Karpas-422 (cell line): ENCODE data around the gene CDC42EP3. TPM values are rescaled to one million over a fixed set of nuclear protein-coding genes. Genes with fewer than 3 reads are reported as not detected.

Source experiments
- DNase-seq: peaks from one replicate; pipeline ENCODE4 v3.0.0-alpha.2; 2015
- H2AFZ ChIP-seq: fragments of 200-600 bp; sonication (generic); 2 replicates; pipeline ENCODE4 v1.6.1; 2014; ENCODE audit warnings: antibody characterized with exemption, low read length, mixed read lengths
- H3K27ac ChIP-seq: fragments of 200-600 bp; sonication (generic); 2 replicates; pipeline ENCODE4 v1.5.1; 2014; ENCODE audit warnings: mild to moderate bottlenecking, low read length, moderate library complexity
- H3K27me3 ChIP-seq: fragments of 200-600 bp; sonication (generic); 2 replicates; pipeline ENCODE4 v1.6.1; 2014; ENCODE audit warnings: low read length, mixed read lengths
- H3K36me3 ChIP-seq: fragments of 200-600 bp; sonication (generic); 2 replicates; pipeline ENCODE4 v1.6.1; 2014; ENCODE audit warnings: low read length, mixed read lengths; ENCODE audit not compliant: insufficient read depth
- H3K4me1 ChIP-seq: fragments of 200-600 bp; sonication (generic); 2 replicates; pipeline ENCODE4 v1.6.1; 2014; ENCODE audit warnings: mild to moderate bottlenecking, low read length, mixed read lengths
- H3K4me2 ChIP-seq: fragments of 200-600 bp; sonication (generic); 2 replicates; pipeline ENCODE4 v1.6.1; 2014; ENCODE audit warnings: low read length, low read depth, mild to moderate bottlenecking; ENCODE audit not compliant: poor library complexity, severe bottlenecking
- H3K4me3 ChIP-seq: fragments of 200-600 bp; sonication (generic); 2 replicates; pipeline ENCODE4 v1.5.1; 2014; ENCODE audit warnings: mild to moderate bottlenecking, antibody characterized with exemption, low read length, mixed read lengths
- H3K79me2 ChIP-seq: fragments of 200-600 bp; sonication (generic); 2 replicates; pipeline ENCODE4 v1.6.1; 2014; ENCODE audit warnings: mild to moderate bottlenecking, low read length, mixed read lengths
- H3K9ac ChIP-seq: fragments of 200-600 bp; sonication (generic); 2 replicates; pipeline ENCODE4 v1.6.0; 2014; ENCODE audit warnings: low read length
- H3K9me2 ChIP-seq: fragments of 200-600 bp; sonication (generic), shearing (Covaris generic); replicated peaks from 2 replicates; pipeline ENCODE4 v1.6.0; 2014; ENCODE audit warnings: mild to moderate bottlenecking, low read length, moderate library complexity; ENCODE audit not compliant: insufficient read depth
- H3K9me3 ChIP-seq: fragments of 300-700, 200-600 bp; sonication (generic); 2 replicates; pipeline ENCODE4 v1.6.1; 2014; ENCODE audit warnings: low read length, mixed read lengths
- H4K20me1 ChIP-seq: fragments of 200-600 bp; sonication (generic); 2 replicates; pipeline ENCODE4 v1.6.1; 2014; ENCODE audit warnings: mild to moderate bottlenecking, antibody characterized with exemption, low read length, low read depth; ENCODE audit not compliant: insufficient read depth
- total RNA-seq: library from RNA; depleted of rRNA; stranded (reverse); fragments of >200 nt; shearing (Covaris generic); gene quantifications from 2 replicates; pipeline ENCODE4 v1.2.3, GENCODE V29; 2014; ENCODE audit warnings: low replicate concordance

The CDC42EP3 gene
- total RNA-seq, 1 experiment from 2014 or later, result 12.5 TPM

- Histone ChIP-seq H2AFZ (no peak overlapping the region), H3K27ac (no peak overlapping the region), H3K79me2 (no peaks in the 10 kb centered on the region), H4K20me1 (no peaks in the 10 kb centered on the region), H3K9ac (no peak overlapping the region), H3K36me3 (no peaks in the 10 kb centered on the region), H3K9me3 (no peaks in the 10 kb centered on the region), H3K9me2 (no peaks in the 10 kb centered on the region), H3K4me3 (no peak overlapping the region), H3K4me1 (peaks cover 3% of the 10 kb centered on the region; the same call in 1 of the 2 replicates), H3K4me2 (no peak overlapping the region), H3K27me3 (no peaks in the 10 kb centered on the region)
- no peak for DNase-seq
Measured at GRCh38 chr2:37614061-37614738, 57.2 kb downstream of the CDC42EP3 start.

GRCh38 chr2:37612382-37612781 is 59.1 kb downstream of the CDC42EP3 start:
- Histone ChIP-seq H3K9ac (no peak overlapping the region), H3K4me1 (peaks cover 3% of the 10 kb centered on the region; the same call in 1 of the 2 replicates), H3K36me3 (no peaks in the 10 kb centered on the region), H3K4me2 (no peak overlapping the region), H2AFZ (no peak overlapping the region), H3K79me2 (no peaks in the 10 kb centered on the region), H3K27ac (no peak overlapping the region), H3K27me3 (no peaks in the 10 kb centered on the region), H4K20me1 (no peaks in the 10 kb centered on the region), H3K9me2 (no peaks in the 10 kb centered on the region), H3K9me3 (no peaks in the 10 kb centered on the region), H3K4me3 (no peak overlapping the region)
- no peak for DNase-seq

DNA sequence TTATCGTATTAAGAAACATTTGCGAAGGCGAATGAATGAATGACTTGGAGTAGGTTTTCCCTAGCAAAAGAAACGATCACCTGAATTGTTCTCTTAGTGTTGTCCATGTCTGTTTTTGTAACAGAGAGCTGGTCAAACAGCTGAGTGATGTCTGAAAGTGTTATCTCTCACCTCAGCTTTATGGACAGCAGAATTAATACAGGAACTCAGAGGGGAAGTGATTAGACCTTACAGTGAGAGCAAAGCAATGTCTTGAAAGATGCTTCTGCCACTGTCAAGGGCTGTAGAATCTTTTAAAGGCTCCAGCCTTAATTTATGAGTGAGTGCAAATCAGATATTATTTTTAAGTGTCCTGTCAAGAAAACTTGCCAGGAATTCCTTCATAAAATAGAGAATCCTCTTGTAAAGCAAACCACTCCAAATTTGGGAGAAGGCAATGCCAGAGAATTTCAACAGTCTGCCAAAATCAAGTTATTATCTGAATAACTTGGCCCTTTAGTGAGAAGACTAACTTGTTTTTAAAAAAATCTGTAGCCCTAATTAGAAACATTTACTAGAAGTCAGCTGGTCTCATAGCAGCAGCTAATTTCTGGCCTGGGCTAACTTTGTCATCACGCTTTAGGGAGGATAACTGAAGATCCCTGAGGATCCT is 60.7 kb downstream of the CDC42EP3 start:
- no peaks in the 10 kb centered on the region for H3K79me2 ChIP-seq
- H2AFZ ChIP-seq, result no peak overlapping the region
- H4K20me1 ChIP-seq, result no peaks in the 10 kb centered on the region
- no peak overlapping the region for H3K4me2 ChIP-seq
- no peak overlapping the region for H3K9ac ChIP-seq
- no peaks in the 10 kb centered on the region for H3K27me3 ChIP-seq
- H3K36me3 ChIP-seq, result no peaks in the 10 kb centered on the region
- H3K9me2 ChIP-seq, result no peaks in the 10 kb centered on the region
- no peaks in the 10 kb centered on the region for H3K9me3 ChIP-seq
- no peak overlapping the region for H3K27ac ChIP-seq
- no peak overlapping the region for H3K4me3 ChIP-seq
- no peak for DNase-seq
- H3K4me1 ChIP-seq, result no peaks in the 10 kb centered on the region

DNA sequence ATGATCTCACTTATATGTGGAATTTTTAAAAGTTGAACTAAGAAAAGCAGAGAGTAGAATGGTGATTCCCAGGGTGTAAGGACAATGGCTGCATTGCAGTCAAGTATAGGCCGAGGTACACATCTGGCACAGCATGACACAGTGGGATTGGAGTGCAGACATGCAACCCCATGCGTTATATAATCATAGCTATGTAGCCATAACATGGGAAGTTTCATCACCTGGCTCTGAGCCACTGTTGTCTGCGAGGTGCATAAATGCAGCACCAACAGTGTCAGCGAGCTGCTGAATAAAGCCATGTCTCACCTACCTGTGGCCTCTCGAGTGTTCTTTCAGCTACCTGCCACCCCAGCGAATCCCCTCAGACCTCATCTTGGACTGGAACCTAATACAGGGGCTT is 61.7 kb downstream of the CDC42EP3 start:
- DNase-seq, result no peak

DNA sequence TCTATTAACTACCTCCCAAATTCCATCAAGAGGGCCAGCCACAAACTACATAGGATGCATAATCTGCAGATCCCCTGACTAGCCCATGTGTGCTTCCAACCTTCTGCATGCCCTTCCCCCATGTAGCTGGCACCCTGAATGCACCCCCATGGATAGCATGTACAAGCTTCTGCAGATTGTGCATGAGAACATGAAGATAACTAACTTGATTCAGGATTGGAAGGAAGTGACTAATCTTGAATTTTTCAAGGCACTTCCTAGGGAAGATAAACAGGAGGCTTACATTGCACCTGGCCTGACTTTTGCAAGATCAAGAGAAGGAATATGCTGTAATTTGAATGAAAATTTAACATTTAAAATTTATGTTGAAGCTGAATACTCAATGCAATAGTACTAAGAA is 66.7 kb downstream of the CDC42EP3 start:
- H3K27ac ChIP-seq, result no peak overlapping the region
- H4K20me1 ChIP-seq, result no peaks in the 10 kb centered on the region
- H3K9me2 ChIP-seq, result no peaks in the 10 kb centered on the region
- no peaks in the 10 kb centered on the region for H3K36me3 ChIP-seq
- H2AFZ ChIP-seq, result no peak overlapping the region
- peaks cover 5% of the 10 kb centered on the region; the same call in 1 of the 2 replicates for H3K4me1 ChIP-seq
- no peaks in the 10 kb centered on the region for H3K27me3 ChIP-seq
- no peak overlapping the region for H3K4me3 ChIP-seq
- H3K9me3 ChIP-seq, result no peaks in the 10 kb centered on the region
- no peak overlapping the region for H3K9ac ChIP-seq
- H3K4me2 ChIP-seq, result no peak overlapping the region
- no peaks in the 10 kb centered on the region for H3K79me2 ChIP-seq
- DNase-seq, result no peak

More for the DNA sequence above, 61.7 kb downstream of the CDC42EP3 start:
- Histone ChIP-seq H3K9me3 (no peaks in the 10 kb centered on the region), H3K4me2 (no peak overlapping the region), H3K36me3 (no peaks in the 10 kb centered on the region), H3K79me2 (no peaks in the 10 kb centered on the region), H4K20me1 (no peaks in the 10 kb centered on the region), H3K27ac (no peak overlapping the region), H3K9me2 (no peaks in the 10 kb centered on the region), H3K4me3 (no peak overlapping the region), H3K9ac (no peak overlapping the region), H3K4me1 (no peaks in the 10 kb centered on the region), H3K27me3 (no peaks in the 10 kb centered on the region), H2AFZ (no peak overlapping the region)

GRCh38 chr2:37602702-37603101 is 68.7 kb downstream of the CDC42EP3 start:
- no peak overlapping the region for H3K4me3 ChIP-seq
- no peaks in the 10 kb centered on the region for H3K27me3 ChIP-seq
- no peak for DNase-seq
- H3K9me2 ChIP-seq, result no peaks in the 10 kb centered on the region
- H2AFZ ChIP-seq, result no peak overlapping the region
- H3K27ac ChIP-seq, result no peak overlapping the region
- no peaks in the 10 kb centered on the region for H3K79me2 ChIP-seq
- H4K20me1 ChIP-seq, result no peaks in the 10 kb centered on the region
- no peaks in the 10 kb centered on the region for H3K9me3 ChIP-seq
- peaks cover 5% of the 10 kb centered on the region; the same call in 1 of the 2 replicates for H3K4me1 ChIP-seq
- H3K4me2 ChIP-seq, result no peak overlapping the region
- no peak overlapping the region for H3K9ac ChIP-seq
- H3K36me3 ChIP-seq, result no peaks in the 10 kb centered on the region

GRCh38 chr2:37602040-37602439 is 69.4 kb downstream of the CDC42EP3 start:
- H3K4me2 ChIP-seq, result no peak overlapping the region
- no peak overlapping the region for H3K27ac ChIP-seq
- H3K36me3 ChIP-seq, result no peaks in the 10 kb centered on the region
- no peaks in the 10 kb centered on the region for H3K79me2 ChIP-seq
- H3K27me3 ChIP-seq, result no peaks in the 10 kb centered on the region
- H3K4me1 ChIP-seq, result peaks cover 5% of the 10 kb centered on the region; the same call in 1 of the 2 replicates
- H3K4me3 ChIP-seq, result no peak overlapping the region
- DNase-seq, result no peak
- H3K9me3 ChIP-seq, result no peaks in the 10 kb centered on the region
- no peak overlapping the region for H3K9ac ChIP-seq
- no peaks in the 10 kb centered on the region for H4K20me1 ChIP-seq
- H2AFZ ChIP-seq, result no peak overlapping the region
- H3K9me2 ChIP-seq, result no peaks in the 10 kb centered on the region

DNA sequence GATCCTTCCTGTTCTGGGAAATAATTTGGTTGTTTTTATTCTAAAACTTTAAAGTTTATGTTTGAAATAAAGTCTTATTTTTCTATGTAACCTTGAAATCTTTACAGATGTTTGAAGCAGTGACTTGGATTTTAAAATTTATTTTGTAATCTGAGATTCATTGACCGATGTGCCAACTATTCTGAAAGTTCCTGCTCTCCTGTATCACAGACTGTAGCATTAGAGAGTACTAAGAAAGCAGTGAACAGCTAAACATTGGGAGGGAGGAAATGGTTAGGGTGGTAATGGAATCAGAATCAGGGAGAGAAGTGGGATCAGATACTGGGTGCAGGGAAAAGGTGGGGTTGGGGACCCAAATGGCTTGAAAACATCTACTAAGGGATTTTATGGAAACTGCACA is 69.9 kb downstream of the CDC42EP3 start:
- Histone ChIP-seq H3K79me2 (no peaks in the 10 kb centered on the region), H3K4me1 (peaks cover 5% of the 10 kb centered on the region; the same call in 1 of the 2 replicates), H3K4me2 (no peak overlapping the region), H3K9me2 (no peaks in the 10 kb centered on the region), H3K27me3 (no peaks in the 10 kb centered on the region), H3K9ac (no peak overlapping the region), H4K20me1 (no peaks in the 10 kb centered on the region), H3K9me3 (no peaks in the 10 kb centered on the region), H3K36me3 (no peaks in the 10 kb centered on the region), H3K27ac (no peak overlapping the region), H3K4me3 (no peak overlapping the region), H2AFZ (no peak overlapping the region)
- DNase-seq, result no peak
